Stimulated activated CD8-positive, alpha-beta memory T cell treated with anti-CD3 and anti-CD28 coated beads, Interleukin-4, amount 100 ng/mL, for 1 hour (primary cell): Measurements from ENCODE around the gene CNTROB.

Experiments used
- DNase-seq, 2 donors: peaks; one replicate each; pipeline ENCODE4 v3.0.0-alpha.2; 2020; ENCODE audit warnings: low read depth in 2 of 2, low spot score in 1 of 2

CNTROB gene

DNA sequence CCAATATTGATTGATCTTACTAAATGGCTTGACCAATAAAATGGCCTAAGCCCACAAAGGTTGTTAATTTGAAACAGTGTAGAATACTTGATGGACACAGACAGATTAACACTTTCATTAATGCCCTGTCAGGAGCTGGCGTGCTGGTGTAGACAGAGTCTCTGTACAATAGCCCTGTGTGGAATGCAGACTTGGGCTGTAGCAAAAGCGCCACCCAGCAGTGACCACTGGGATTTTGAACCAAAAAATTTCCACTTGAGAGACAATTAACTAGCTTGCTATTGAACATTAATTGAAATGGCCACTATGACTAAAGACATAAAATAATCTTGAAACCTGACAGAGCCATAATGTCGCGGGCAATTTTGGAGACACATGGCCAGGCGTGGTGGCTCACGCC lies 50.7 kb downstream of the CNTROB start:
- no peak for DNase-seq

DNA sequence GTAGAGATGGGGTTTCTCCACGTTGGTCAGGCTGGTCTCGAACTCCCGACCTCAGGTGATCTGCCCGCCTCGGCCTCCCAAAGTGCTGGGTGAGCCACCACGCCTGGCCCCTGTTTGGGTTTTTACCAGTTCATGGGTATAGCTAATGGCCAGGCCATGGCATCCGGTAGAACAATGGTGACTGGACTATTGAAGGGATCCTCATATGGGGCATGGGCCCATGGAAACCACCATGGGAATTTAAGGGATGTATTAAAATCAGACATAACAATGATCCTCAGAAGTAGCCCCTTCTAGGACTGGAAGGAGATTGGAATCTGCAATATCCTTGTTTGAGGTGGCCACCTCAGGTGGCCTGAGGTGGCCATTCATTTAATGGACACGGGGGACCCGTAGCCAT lies 52.9 kb downstream of the CNTROB start:
- no peak for DNase-seq

DNA sequence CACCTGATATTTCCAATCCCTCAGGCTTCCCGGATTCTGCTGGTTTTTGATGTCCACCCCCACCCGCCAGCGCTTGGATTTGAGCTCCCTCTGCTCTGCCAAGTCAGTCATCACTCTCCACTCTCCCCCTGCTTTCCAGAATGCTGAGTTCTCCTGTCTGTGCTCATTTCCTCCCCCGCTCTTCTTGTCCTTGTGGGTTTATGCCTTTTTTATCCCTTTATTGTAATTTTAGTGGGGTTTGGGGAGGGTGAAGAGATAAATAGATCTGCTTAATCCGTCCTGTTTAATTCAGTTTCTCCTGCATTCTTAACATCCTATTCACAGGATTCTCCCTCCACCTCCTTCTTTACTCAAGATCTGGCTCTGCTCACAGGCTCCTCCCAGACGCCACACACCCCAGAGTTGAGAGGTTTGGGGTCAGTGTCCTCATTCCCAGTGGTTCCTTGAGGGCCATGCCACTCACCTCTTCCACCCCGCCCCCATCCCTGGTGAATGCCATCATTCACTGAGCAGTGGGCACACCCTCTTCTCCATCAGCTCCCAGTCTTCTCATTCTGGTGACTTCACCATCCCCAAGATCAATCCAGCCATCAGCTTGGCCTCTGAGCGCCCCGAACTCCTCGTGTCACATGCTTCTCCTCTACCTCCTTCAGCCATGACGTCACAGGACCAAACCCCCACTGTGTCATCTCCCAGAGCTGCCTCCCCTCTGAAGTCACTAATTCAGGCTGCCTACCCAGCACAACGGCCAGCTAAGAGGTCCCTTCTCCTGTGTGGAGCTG lies 55.3 kb downstream of the CNTROB start:
- no peak for DNase-seq

DNA sequence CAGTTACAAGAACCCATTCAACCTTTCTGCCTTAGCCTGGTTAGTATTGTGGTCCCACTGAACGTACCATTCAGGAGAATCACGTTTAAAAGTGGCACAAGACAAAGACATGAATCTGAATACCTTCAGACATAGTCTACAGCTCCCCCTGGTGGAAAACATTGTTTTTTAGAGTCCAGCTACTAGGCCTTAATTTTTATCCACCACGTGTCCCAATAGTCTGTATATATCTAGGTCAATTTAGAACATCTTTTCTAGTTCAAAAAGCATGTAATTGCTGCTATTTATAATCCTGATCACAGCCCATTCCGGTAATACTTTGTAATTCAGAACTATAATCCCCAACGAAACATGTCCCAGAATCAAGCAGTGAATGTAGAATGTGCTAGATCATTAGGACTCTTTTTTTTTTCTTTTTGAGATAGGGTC lies 56.8 kb downstream of the CNTROB start:
- DNase-seq: peak in 1 of 2 donors; percentile 11

DNA sequence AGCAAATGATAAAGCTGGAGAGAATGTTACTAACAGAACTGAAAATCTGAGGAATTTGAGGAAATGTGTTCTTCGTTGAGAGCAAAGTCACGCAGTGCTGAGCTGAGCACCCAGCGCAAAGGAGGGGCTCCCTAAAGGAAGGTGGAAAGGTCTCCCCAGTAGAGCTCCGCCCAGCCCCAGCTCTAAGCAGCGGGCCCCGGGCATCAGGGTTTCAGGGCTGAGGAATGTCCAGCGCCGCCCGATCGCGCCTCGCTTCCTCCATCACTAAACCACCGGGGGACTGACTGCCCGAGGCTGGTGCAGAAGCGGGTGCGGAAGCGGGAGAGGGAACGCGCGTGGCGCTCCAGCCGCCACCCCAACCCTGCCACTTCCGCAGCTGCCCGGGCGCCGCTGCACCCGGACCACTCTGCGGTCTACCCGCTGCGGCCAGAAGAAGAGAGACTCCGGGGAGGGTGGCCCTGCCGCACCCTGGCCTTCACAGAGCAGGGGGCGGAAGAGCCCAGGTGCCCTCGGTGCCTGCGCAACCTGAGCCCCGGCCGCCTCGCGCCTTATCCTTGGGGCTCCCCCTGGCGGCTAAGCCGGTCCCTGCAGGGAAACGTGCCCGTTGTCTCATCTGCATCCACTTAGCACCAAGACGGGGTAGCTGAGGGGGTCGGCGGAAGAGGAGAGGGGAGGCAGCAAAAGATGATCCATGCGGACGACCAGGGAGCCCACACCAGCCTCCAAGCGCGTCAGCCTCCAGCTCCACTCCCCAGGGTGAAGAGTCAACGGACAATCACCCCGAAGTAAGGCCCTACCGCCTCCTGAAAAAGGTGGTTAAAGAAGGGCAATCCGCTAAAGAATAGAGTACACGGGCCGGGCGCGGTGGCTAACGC lies 58.0 kb downstream of the CNTROB start:
- peak; percentile 91 to 98 for DNase-seq

DNA sequence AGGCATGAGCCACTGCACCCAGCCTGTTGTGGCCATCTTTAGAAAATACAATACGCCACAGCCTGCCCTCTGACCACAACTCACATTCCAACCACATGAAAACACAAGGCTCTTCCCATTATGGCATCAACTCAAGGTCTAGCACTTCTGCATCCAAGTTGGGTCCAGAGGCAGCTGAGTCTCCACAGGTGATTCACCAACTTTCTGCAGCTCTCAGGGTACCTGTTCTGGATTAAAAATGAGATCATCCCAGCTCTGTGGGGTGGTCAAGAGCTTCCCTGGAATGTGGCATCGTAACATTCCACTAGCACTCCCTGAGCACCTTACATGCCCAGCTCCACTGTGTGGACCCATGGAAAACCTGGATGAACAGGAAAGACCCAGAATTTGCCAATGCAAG lies 60.5 kb downstream of the CNTROB start:
- no peak for DNase-seq

DNA sequence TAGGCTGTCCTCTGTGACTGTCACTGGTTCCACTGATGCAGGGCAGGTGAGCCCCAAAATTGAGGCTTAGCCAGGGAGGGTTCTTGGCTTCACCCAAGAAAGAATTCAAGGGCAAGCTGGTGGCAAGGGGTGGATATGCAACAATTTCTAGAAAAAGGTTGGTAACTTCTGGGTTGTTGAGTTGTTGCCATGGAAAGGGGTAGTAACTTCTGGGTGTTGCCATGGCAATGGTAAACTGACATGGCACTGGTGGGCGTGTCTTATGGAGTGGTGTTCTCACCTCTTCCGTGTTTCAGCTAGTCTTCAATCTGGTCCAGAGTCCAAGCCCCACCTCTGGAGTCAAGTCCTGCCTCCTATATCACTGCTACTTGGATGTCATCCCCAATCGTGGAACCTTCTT lies 60.9 kb downstream of the CNTROB start:
- no peak for DNase-seq

DNA sequence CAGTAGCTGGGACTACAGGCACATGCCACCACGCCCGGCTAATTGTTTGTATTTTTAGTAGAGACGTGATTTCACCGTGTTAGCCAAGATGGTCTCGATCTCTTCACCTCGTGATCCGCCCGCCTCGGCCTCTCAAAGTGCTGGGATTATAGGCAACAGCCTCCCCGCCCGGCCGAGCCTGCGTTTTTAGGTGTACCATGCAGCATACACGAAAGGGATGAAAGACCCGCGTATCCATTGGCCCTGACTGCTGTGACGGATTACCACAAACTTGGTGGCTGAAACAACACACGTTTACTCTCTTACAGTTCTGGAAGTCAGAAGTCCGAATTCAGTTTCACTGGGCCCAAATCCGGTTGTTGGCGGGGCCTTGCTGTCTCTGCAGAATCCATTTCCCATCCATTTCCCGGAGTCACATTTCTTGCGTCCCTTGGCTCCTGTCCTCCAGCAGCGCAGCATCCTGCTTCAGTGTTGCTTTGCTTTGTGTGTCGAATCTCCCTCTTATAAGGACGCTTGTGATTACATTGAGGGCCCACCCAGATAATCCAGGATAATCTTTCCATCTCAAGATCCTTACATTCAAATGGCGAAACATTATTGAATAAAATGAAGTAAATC lies 62.1 kb downstream of the CNTROB start:
- DNase-seq: no peak

DNA sequence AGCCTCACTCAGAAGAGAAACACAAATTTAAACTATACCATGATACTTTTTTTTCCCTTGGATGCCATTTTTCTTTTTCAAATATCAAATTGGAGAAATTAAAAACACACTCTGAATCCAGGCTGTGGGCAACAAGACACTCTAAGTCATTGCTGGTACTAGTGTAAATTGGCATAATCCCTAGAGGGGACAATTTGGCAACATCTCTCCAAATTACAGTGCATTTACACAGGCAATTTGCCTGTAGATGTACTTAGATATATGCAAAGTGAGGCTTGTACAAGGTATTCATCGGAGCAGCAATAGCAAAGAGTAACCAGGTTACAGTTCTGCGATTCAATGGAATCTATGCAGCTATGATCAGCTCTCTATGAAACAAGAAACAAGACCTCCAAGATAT lies 63.7 kb downstream of the CNTROB start:
- DNase-seq: no peak

DNA sequence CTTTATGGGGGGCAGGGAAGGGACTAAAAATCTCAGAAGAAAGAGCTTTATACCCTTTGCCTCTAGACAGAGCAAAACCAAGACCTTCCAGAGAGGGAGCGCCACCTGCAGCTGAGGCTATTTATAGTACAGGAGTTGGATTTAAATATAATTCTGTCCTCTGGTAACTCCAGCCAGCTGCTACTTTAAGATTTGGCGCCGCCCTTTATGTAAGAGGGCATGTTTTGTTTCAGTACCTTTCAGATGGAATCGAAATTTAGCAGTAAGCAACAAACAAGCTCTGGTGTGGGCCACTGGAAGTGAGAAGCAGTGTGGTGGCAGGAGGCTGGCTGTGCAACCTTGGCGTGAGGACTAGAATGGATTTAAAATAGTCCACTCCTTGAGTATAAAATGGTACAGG lies 65.2 kb downstream of the CNTROB start:
- no peak for DNase-seq
